GM13976 (cell line): ENCODE measurements around the gene ABHD17C.

Experiments
- DNase-seq: peaks from one replicate; pipeline ENCODE4 v3.0.0; 2012; ENCODE audit warnings: low spot score
- CTCF ChIP-seq: IDR thresholded peaks from 2 replicates; pipeline ENCODE4 v1.5.1; 2012; ENCODE audit warnings: borderline replicate concordance, mild to moderate bottlenecking; ENCODE audit not compliant: insufficient read depth; ENCODE audit errors: extremely low read depth, missing control alignments, control extremely low read depth
- in situ Hi-C: fragments of 300-500 bp; cut with MboI; formaldehyde crosslinking; loops from one replicate; pipeline ENCODE4 v1.12.0; 2022; ENCODE audit warnings: low sequenced_read_pairs, mixed read lengths, inconsistent platforms; ENCODE audit not compliant: unreplicated experiment

ABHD17C gene

GRCh38 chr15:80743189-80743833, 48.2 kb downstream of the ABHD17C start:
- TF ChIP-seq CTCF, result no peak
- in situ Hi-C loops, result no loop called here
- DNase-seq, result no peak

GRCh38 chr15:80744415-80744814, 49.3 kb downstream of the ABHD17C start:
- TF ChIP-seq CTCF, result no peak
- in situ Hi-C loops, result no loop called here
- DNase-seq, result no peak

- in situ Hi-C loops, result no loop called here
- no peak for DNase-seq
- no peak for TF ChIP-seq CTCF
These were observed 49.7 kb downstream of the ABHD17C start for GRCh38 chr15:80744826-80745225.

GRCh38 chr15:80745888-80746287, 50.8 kb downstream of the ABHD17C start:
- in situ Hi-C loops, result no loop called here
- no peak for DNase-seq
- no peak for TF ChIP-seq CTCF

- no peak for DNase-seq
- no peak for TF ChIP-seq CTCF
- in situ Hi-C loops, result no loop called here
These were observed 52.4 kb downstream of the ABHD17C start for GRCh38 chr15:80747317-80748053.

GRCh38 chr15:80749589-80749988, 54.5 kb downstream of the ABHD17C start:
- in situ Hi-C loops, result no loop called here
- no peak for TF ChIP-seq CTCF
- no peak for DNase-seq
